ENCODE data around the gene HRK.

GRCh38 chr12:116821291-116821690 lies 60.0 kb downstream of the HRK start:
- TF ChIP-seq EZH2 (IDR thresholded peaks at IDR 0.05) (no peak), POLR2AphosphoS5 (IDR thresholded peaks at IDR 0.05; ENCODE audit: borderline replicate concordance, low read depth, low read length) (no peak), FOXP2 (optimal IDR thresholded peaks at IDR 0.05; ENCODE audit: control extremely low read depth, extremely low read length, insufficient read depth) (no peak)
